Measurements from ENCODE around the gene HOXC12. TPM values are rescaled to one million over a fixed set of nuclear protein-coding genes. Genes with fewer than 3 reads are reported as not detected.

Gene HOXC12
- total and polyA plus RNA-seq, 2 of the 8 experiments (the other 6 are each of a cell fraction or from before 2014, with no cell fraction given), result not detected

DNA sequence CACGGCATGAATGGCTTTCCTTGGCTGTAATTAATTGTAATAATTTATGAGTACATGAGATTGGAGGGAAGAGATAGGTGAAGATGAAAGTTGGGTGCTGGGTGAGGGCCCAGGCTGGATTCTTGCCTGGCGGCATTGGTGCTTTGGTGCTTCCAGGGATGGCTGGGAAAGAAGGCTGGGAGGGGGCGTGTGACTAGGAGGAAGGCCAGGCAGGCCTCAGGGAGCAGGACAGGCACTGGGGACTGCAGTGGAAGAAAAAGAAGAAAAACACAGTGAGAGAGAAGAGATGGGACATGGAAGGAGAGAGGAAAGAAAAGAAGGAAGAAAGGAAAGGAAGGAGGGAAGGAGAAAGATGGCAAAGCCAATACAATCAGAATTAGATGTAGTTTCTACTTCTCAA is 48.9 kb downstream of the HOXC12 start (continued):
- TF ChIP-seq, protein P1, sequence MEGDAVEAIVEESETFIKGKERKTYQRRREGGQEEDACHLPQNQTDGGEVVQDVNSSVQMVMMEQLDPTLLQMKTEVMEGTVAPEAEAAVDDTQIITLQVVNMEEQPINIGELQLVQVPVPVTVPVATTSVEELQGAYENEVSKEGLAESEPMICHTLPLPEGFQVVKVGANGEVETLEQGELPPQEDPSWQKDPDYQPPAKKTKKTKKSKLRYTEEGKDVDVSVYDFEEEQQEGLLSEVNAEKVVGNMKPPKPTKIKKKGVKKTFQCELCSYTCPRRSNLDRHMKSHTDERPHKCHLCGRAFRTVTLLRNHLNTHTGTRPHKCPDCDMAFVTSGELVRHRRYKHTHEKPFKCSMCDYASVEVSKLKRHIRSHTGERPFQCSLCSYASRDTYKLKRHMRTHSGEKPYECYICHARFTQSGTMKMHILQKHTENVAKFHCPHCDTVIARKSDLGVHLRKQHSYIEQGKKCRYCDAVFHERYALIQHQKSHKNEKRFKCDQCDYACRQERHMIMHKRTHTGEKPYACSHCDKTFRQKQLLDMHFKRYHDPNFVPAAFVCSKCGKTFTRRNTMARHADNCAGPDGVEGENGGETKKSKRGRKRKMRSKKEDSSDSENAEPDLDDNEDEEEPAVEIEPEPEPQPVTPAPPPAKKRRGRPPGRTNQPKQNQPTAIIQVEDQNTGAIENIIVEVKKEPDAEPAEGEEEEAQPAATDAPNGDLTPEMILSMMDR (IDR thresholded peaks at IDR 0.05; ENCODE audit: control extremely low read depth in 1 of 3, insufficient read depth in 1 of 3, low read depth in 1 of 3, low read length in 3 of 3), result no peak
- no peak for TF ChIP-seq RFX5 (IDR thresholded peaks at IDR 0.05; ENCODE audit: borderline replicate concordance, low read depth, low read length)

All from H1 (cell line).